ENCODE results near the gene IGF1. TPM values are rescaled to one million over a fixed set of nuclear protein-coding genes. Genes with fewer than 3 reads are reported as not detected.

The IGF1 gene
- total RNA-seq (2022) (not detected in 2 replicates), Bru-seq, nascent RNA (percentile 1 among the genes with signal in this experiment), BruChase-seq, experiment 1, labeled RNA remaining after a 6-hour chase (percentile 2 among the genes with signal in this experiment), BruChase-seq, experiment 2, labeled RNA remaining after a 2-hour chase (percentile 1 among the genes with signal in this experiment)
- long read RNA-seq, result 0 reads

DNA sequence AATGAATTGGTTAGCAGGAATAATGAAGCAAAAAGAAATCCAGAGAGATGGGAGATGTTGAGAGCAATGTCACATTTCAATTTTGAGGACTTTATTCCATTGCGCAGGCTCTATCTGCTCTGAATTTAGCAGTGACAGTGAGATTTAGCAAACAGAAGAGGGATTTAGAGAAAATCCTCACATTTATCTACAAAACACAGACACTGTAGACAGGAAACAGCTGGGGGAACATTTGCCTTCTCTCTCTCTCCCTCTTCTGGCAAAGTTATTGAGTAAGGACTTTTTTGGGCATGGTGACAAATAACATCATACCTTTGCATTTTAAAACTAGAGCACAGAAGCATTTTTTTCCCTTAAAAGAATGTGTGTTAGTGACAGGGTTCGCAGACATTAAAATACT, at the start of gene IGF1:
Gene IGF1, minus strand, starts transcription at position 158 of the 400 bp plus-strand sequence. CDS start 182 bp downstream, outside the sequence.
- TF ChIP-seq, protein P1, sequence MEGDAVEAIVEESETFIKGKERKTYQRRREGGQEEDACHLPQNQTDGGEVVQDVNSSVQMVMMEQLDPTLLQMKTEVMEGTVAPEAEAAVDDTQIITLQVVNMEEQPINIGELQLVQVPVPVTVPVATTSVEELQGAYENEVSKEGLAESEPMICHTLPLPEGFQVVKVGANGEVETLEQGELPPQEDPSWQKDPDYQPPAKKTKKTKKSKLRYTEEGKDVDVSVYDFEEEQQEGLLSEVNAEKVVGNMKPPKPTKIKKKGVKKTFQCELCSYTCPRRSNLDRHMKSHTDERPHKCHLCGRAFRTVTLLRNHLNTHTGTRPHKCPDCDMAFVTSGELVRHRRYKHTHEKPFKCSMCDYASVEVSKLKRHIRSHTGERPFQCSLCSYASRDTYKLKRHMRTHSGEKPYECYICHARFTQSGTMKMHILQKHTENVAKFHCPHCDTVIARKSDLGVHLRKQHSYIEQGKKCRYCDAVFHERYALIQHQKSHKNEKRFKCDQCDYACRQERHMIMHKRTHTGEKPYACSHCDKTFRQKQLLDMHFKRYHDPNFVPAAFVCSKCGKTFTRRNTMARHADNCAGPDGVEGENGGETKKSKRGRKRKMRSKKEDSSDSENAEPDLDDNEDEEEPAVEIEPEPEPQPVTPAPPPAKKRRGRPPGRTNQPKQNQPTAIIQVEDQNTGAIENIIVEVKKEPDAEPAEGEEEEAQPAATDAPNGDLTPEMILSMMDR (IDR thresholded peaks at IDR 0.05; ENCODE audit: unreplicated experiment), result no peak
- Mint-ChIP-seq H3K27me3 (ENCODE audit: unreplicated experiment) (no peaks in the 10 kb centered on the region), H3K27ac (ENCODE audit: unreplicated experiment) (no peak within 1 kb of the TSS), H3K36me3 (ENCODE audit: insufficient read depth, unreplicated experiment) (no peaks in the 10 kb centered on the region), H3K4me3 (ENCODE audit: low read depth, unreplicated experiment) (no peak within 1 kb of the TSS), H3K4me1 (ENCODE audit: low read depth, unreplicated experiment) (no peaks in the 10 kb centered on the region), H3K9me3 (ENCODE audit: low read depth, unreplicated experiment) (peaks cover 4% of the 10 kb centered on the region)
- intact Hi-C loops (cut with micrococcal nuclease; ENCODE audit: unreplicated experiment), result loop anchor here (5.0 to 10.0 kb wide), 5 partner anchors 154 to 706 kb away; no protein-coding TSS in a partner anchor
- CTCF ChIA-PET, result interaction anchor here (0.7 kb wide), 1 partner anchor 107 kb away, joined by 4 read pairs; no protein-coding TSS in a partner anchor
- no peak for DNase-seq
- BruUV-seq (replicated peaks), result no TSS peak

DNA sequence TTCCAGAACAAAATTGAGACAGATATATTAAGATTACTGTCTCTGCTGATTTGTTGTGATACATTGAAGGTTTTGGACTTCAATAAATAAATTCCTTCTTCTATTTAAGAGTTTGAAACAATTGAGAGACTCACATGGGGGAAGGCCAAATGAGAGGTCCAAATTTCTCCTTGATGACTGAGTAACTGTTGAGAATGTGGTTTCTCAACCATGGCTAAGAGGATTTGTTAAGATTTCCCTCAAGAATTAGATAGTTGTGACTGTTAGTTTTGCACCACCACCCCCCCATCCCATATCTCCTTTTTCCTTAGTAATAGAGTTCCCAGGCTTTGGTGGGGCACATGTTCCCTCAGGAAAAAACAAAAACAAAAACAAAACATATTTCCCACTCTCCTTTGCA, 47.7 kb upstream of the IGF1 start:
- Mint-ChIP-seq H3K27ac (ENCODE audit: unreplicated experiment) (no peak overlapping the region), H3K4me3 (ENCODE audit: low read depth, unreplicated experiment) (no peak overlapping the region), H3K27me3 (ENCODE audit: unreplicated experiment) (no peaks in the 10 kb centered on the region), H3K36me3 (ENCODE audit: insufficient read depth, unreplicated experiment) (no peaks in the 10 kb centered on the region), H3K4me1 (ENCODE audit: low read depth, unreplicated experiment) (no peaks in the 10 kb centered on the region), H3K9me3 (ENCODE audit: low read depth, unreplicated experiment) (no peaks in the 10 kb centered on the region)
- TF ChIP-seq, protein P1 (IDR thresholded peaks at IDR 0.05; ENCODE audit: unreplicated experiment), result no peak
- CTCF ChIA-PET, result no interaction called here
- BruUV-seq (replicated peaks), result no TSS peak
- no peak for DNase-seq
- intact Hi-C loops (cut with micrococcal nuclease; ENCODE audit: unreplicated experiment), result no loop called here

DNA sequence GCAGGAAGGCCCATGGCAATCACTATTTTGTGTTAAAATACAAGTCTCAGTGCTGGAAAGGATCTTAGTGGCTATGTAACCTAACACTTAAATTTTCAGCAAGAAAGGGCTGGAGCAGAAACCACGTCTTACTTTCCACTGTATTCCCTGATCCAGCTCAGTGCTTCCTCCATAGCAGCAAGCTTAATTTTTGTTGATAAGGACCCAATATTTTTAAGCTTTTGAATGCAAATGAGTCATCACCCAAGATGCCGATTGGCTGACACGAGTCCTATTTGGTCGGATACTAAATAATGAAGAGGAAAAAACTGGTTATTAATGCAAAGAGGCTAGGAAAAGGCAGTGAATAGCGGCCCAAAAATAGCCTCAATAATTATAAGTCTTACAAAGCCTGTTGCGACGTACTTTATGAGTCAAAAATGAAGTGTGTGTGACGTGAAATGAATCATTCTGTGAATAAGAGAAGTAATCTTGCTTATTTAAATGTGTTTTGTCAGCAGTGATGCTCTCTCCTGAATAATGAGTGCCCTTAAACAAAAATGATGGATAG, 46.9 kb upstream of the IGF1 start:
- Mint-ChIP-seq H3K4me3 (ENCODE audit: low read depth, unreplicated experiment) (no peak overlapping the region), H3K36me3 (ENCODE audit: insufficient read depth, unreplicated experiment) (no peaks in the 10 kb centered on the region), H3K27me3 (ENCODE audit: unreplicated experiment) (no peaks in the 10 kb centered on the region), H3K4me1 (ENCODE audit: low read depth, unreplicated experiment) (no peaks in the 10 kb centered on the region), H3K9me3 (ENCODE audit: low read depth, unreplicated experiment) (no peaks in the 10 kb centered on the region), H3K27ac (ENCODE audit: unreplicated experiment) (no peak overlapping the region)
- intact Hi-C loops (cut with micrococcal nuclease; ENCODE audit: unreplicated experiment), result no loop called here
- TF ChIP-seq, protein P1 (IDR thresholded peaks at IDR 0.05; ENCODE audit: unreplicated experiment), result no peak
- no TSS peak for BruUV-seq (replicated peaks)
- CTCF ChIA-PET, result no interaction called here
- no peak for DNase-seq

DNA sequence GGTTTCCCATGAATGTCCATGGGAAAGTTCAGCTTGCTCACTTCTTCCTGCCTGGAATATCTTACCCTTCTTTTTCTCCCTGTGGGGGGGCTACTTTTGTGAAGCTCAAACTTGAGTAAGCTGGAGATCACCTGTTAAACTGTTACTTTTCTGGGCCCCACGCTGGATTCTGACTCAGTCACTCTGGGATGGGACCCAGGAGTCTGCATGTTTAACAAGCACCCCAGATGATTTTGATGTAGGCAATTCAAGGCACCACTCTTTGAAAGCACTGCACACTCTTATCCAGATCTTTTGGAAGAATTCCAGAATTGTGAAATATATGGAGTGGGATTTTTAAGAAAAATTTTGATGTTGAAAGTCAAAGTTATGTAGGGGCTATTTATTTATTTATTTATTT, 46.3 kb upstream of the IGF1 start:
- Mint-ChIP-seq H3K36me3 (ENCODE audit: insufficient read depth, unreplicated experiment) (no peaks in the 10 kb centered on the region), H3K9me3 (ENCODE audit: low read depth, unreplicated experiment) (no peaks in the 10 kb centered on the region), H3K27ac (ENCODE audit: unreplicated experiment) (no peak overlapping the region), H3K27me3 (ENCODE audit: unreplicated experiment) (no peaks in the 10 kb centered on the region), H3K4me3 (ENCODE audit: low read depth, unreplicated experiment) (no peak overlapping the region), H3K4me1 (ENCODE audit: low read depth, unreplicated experiment) (no peaks in the 10 kb centered on the region)
- CTCF ChIA-PET, result interaction anchor here (0.7 kb wide), 1 partner anchor 855 kb away, joined by 3 read pairs; no protein-coding TSS in a partner anchor
- DNase-seq, result no peak
- intact Hi-C loops (cut with micrococcal nuclease; ENCODE audit: unreplicated experiment), result no loop called here
- no TSS peak for BruUV-seq (replicated peaks)
- TF ChIP-seq, protein P1 (IDR thresholded peaks at IDR 0.05; ENCODE audit: unreplicated experiment), result no peak
